Neural progenitor cell (in vitro differentiated cells): ENCODE data around the gene BOD1L1.

Source experiments
- EZH2phosphoT487 ChIP-seq: fragments of 200-600 bp; sonication (generic); IDR thresholded peaks from 2 replicates; pipeline ENCODE4 v1.6.1; 2017; ENCODE audit warnings: antibody characterized with exemption
- TF ChIP-seq, protein P1 (sequence below): fragments of 200-600 bp; sonication (generic); IDR thresholded peaks from 2 replicates; pipeline ENCODE4 v1.5.1; 2017; ENCODE audit warnings: antibody characterized with exemption, mild to moderate bottlenecking

DNA sequence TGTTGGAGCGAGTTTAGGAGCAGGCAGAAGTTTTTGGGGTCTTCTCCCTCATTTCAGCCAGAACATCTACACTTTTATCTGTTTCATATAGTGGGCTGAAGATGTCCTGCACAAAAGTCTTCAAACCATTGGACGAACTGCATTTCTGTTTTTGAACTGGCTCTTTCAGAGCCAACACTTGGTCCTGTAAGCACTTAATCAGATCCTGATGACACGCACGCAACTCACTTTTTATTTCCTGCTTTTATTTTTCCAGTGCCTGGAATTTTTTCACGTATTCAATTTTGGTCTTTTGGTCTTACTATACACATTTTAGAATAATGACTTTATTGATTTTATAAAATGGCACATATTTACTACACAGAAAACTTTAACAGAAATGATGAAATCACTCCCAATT lies 43.0 kb downstream of the BOD1L1 start:
- TF ChIP-seq EZH2phosphoT487: no peak
- TF ChIP-seq, protein P1, sequence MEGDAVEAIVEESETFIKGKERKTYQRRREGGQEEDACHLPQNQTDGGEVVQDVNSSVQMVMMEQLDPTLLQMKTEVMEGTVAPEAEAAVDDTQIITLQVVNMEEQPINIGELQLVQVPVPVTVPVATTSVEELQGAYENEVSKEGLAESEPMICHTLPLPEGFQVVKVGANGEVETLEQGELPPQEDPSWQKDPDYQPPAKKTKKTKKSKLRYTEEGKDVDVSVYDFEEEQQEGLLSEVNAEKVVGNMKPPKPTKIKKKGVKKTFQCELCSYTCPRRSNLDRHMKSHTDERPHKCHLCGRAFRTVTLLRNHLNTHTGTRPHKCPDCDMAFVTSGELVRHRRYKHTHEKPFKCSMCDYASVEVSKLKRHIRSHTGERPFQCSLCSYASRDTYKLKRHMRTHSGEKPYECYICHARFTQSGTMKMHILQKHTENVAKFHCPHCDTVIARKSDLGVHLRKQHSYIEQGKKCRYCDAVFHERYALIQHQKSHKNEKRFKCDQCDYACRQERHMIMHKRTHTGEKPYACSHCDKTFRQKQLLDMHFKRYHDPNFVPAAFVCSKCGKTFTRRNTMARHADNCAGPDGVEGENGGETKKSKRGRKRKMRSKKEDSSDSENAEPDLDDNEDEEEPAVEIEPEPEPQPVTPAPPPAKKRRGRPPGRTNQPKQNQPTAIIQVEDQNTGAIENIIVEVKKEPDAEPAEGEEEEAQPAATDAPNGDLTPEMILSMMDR: no peak
